Ectodermal cell (in vitro differentiated cells): ENCODE results near the gene HECTD1.
"Not testable (repeated sequence)": the region's sequence is repeated elsewhere in the genome, so short reads cannot be mapped to it uniquely, and the experiment has no call there.

ENCODE experiments used
- H3K27ac ChIP-seq: 2 replicates; pipeline ENCODE4 v1.7.0; 2013; ENCODE audit warnings: mild to moderate bottlenecking, low read depth, low read length; ENCODE audit not compliant: insufficient read depth, poor library complexity, severe bottlenecking
- H3K27me3 ChIP-seq: 2 replicates; pipeline ENCODE4 v1.7.0; 2013; ENCODE audit warnings: mild to moderate bottlenecking, low read length; ENCODE audit not compliant: insufficient read depth, control insufficient read depth, poor library complexity, severe bottlenecking
- H3K36me3 ChIP-seq: one replicate; pipeline ENCODE4 v1.7.0; 2013; ENCODE audit warnings: low read length; ENCODE audit not compliant: control insufficient read depth, insufficient read depth
- H3K4me1 ChIP-seq: one replicate; pipeline ENCODE4 v1.7.0; 2013; ENCODE audit warnings: low read length; ENCODE audit not compliant: control insufficient read depth, insufficient read depth
- H3K4me3 ChIP-seq: 2 replicates; pipeline ENCODE4 v1.7.0; 2013; ENCODE audit warnings: low read depth, low read length, control low read depth; ENCODE audit not compliant: insufficient read depth
- H3K9me3 ChIP-seq: 2 replicates; pipeline ENCODE4 v1.7.0; 2013; ENCODE audit warnings: mild to moderate bottlenecking, low read length, moderate library complexity; ENCODE audit not compliant: control insufficient read depth
- WGBS, 2 experiments: methylation state at CpG; one replicate each; pipeline ENCODE4 v1.1.7; 2013; ENCODE audit warnings: missing lambda C conversion rate in 2 of 2; 5-methylcytosine and 5-hydroxymethylcytosine counted together

The HECTD1 gene

DNA sequence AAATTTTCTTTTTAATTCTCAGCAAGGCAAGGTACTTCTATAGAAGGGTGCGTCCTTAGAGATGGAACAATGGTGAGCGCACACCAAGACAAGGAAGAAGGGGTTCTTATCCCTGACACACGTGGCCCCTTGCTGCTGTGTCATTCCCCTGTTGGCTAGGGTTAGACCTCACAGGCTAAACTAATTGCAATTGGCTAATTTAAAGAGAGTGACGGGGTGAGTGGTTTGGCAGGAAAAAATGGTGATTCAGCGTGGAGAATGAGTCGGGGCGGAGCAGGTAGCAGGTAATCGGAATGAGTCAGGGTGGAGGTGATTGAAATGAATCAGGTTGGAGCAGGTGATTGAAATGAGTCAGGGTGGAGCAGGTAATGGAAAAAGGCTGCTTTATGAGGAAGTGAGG, 36.3 kb upstream of the HECTD1 start:
- Histone ChIP-seq H3K27ac (no peak overlapping the region), H3K9me3 (no peaks in the 10 kb centered on the region), H3K27me3 (no peaks in the 10 kb centered on the region), H3K4me3 (no peak overlapping the region), H3K36me3 (no peaks in the 10 kb centered on the region), H3K4me1 (no peaks in the 10 kb centered on the region)
- WGBS, 2 experiments, result 86% methylated on average over 8 of the region's 8 CpGs

DNA sequence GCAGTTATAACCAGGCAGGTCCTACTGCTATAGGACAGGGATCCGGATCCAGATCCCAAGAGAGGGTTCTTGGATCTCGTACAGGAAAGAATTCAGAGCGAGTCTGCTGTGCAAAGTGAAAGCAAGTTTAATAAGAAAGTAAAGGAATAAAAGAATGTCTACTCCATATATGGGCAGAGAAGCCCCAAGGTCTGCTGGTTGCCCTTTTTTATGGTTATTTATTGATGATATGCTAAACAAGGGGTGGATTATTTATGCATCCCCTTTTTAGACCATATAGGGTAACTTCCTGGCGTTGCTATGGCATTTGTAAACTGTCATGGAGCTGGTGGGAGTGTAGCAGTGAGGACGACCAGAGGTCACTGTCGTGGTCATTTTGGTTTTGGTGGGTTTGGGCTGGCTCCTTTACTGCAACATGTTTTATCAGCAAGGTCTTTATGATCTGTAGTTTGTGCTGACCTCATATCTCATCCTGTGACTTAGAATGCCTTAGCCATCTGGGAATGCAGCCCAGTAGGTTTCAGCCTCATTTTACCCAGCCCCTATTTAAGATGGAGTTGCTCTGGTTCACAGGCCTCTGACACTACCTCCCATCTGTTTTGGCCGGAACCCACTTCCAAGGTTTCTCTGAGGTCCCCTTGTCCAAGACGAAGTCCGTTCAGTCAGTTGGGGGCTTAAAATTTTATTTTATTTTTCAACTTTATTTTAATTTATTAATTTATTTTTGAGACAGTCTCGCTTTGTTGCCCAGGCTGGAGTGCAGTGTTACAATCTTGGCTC, 34.8 kb upstream of the HECTD1 start:
- H3K9me3 ChIP-seq, H3K4me3 ChIP-seq, H3K4me1 ChIP-seq, H3K27ac ChIP-seq, H3K27me3 ChIP-seq, H3K36me3 ChIP-seq: not testable (repeated sequence)
- 93 to 94% methylated on average over 9 to 10 of the region's 10 CpGs for WGBS, 2 experiments

DNA sequence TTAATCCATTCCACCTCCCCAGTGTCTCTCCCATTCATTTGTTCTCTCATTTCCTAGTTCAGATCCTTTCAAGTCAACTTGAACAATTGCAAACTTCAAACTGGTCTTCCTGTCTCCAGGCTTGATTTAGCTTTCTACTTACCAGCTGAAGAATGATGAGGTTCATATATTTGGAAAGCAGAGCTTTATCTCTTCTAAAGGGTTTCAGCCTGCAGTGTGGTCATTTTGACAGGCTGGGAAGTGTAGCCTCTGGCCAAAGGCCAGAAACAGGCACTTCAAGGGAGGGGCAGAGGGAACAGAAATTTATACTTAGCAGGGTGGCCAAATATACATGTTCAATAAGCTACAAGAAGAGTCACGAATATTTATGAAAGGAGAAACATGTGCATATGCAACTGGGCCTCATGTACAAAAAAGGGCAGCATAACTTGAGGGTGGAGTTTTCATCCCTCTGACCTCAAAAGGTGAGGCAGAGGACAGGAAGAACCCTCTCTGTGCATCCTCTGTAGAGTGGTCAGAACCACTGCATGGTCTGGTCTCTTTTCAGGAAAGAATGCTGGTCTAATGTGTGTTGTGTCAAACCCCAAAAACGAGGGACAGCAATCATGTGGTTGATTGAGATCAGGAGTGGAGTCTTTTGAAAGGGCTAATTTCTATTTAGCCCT, 34.0 kb upstream of the HECTD1 start:
- H3K27ac ChIP-seq, result no peak overlapping the region
- no peaks in the 10 kb centered on the region for H3K9me3 ChIP-seq
- H3K4me1 ChIP-seq, result no peaks in the 10 kb centered on the region
- H3K36me3 ChIP-seq, result no peaks in the 10 kb centered on the region
- no peaks in the 10 kb centered on the region for H3K27me3 ChIP-seq
- no peak overlapping the region for H3K4me3 ChIP-seq
- 87 to 91% methylated on average over 2 of the region's 2 CpGs for WGBS, 2 experiments

DNA sequence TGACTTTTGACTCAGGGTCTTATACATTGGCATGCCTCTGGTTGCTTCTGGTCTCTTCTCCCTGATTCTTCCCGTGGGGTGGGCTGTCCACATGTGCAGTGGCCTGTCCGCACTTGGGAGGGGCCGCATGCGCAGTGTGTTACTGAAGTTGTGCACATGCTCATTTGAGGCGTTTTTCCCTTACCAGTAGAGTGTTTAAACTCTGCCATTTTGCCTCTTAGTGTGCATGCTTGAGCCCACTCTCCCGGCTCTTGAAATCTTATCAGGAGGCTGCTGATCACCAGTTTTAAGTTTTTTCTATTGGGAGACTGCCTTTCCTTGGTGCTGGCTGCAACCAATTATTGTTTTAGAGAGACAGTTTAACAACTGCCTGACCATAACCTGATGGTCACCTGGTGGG, 32.1 kb upstream of the HECTD1 start:
- Histone ChIP-seq H3K27ac (no peak overlapping the region), H3K4me3 (no peak overlapping the region), H3K4me1 (no peaks in the 10 kb centered on the region), H3K9me3 (no peaks in the 10 kb centered on the region), H3K36me3 (no peaks in the 10 kb centered on the region), H3K27me3 (no peaks in the 10 kb centered on the region)
- WGBS, 2 experiments, result 92 to 93% methylated on average over 6 of the region's 6 CpGs

DNA sequence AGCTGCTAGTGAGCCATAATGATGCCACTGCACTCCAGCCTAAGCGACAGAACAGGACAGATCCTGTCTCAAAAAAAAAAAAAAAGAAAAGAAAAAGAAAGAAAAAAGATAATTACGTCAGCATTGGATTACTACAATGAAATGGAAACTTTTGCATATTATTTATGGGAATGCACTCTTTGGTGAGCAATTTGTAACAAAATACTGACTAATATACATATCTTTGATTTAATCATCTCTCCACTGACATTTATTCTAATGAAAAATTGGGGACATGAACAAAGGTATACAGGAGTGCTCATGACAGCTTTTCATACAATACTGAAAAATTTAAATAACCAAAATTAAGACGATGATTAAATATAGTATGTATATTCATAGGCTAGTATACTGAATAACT, 27.9 kb upstream of the HECTD1 start:
- Histone ChIP-seq H3K27me3 (no peaks in the 10 kb centered on the region), H3K36me3 (no peaks in the 10 kb centered on the region), H3K4me3 (no peak overlapping the region), H3K9me3 (no peaks in the 10 kb centered on the region), H3K4me1 (no peaks in the 10 kb centered on the region), H3K27ac (no peak overlapping the region)
- 89 to 96% methylated on average over 2 to 3 of the region's 3 CpGs for WGBS, 2 experiments

DNA sequence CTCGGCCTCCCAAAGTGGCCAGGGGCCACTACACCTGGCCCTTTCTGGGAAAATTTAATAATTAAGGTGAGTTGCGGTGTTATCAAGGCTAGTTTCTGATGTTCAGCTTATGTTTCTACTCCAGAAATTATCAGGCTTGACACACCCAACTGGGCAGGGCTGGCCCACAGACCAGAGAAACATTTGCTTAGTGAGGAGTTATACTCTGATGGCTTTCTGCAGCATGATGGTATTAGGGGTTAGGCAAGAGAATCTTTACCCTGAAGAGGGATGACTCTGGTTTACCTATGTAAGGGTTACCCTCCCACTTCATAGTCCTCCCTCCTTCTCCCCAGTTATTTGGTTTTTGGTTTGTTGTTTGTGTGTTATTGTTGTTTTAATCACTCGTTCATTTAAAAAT, 24.5 kb upstream of the HECTD1 start:
- H3K27ac ChIP-seq, result no peak overlapping the region
- no peaks in the 10 kb centered on the region for H3K9me3 ChIP-seq
- WGBS, 2 experiments, result 88 to 96% methylated on average over 3 of the region's 3 CpGs
- H3K36me3 ChIP-seq, result no peaks in the 10 kb centered on the region
- H3K4me1 ChIP-seq, result no peaks in the 10 kb centered on the region
- H3K27me3 ChIP-seq, result no peaks in the 10 kb centered on the region
- no peak overlapping the region for H3K4me3 ChIP-seq

DNA sequence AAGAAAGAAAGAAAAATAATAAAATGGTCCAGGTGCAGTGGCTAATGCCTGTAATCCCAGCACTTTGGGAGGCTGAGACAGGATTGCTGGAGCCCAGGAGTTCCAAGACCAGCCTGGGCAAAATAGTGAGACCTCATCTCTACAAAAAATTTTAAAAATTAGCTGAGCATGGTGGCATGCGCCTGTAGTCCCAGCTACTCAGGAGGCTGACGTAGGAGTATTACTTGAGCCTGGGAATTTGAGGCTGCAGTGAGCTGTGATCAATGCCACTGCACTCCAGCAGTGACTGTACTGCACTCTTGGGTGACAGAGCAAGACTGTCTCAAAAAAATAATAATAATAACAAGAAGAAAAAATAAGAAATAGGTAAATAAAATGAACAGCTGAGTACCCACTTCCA, 23.7 kb upstream of the HECTD1 start:
- WGBS, 2 experiments, result 92 to 93% methylated on average over 2 of the region's 2 CpGs
- not testable (repeated sequence) for H3K27me3 ChIP-seq, H3K4me1 ChIP-seq, H3K36me3 ChIP-seq, H3K27ac ChIP-seq, H3K4me3 ChIP-seq, H3K9me3 ChIP-seq

DNA sequence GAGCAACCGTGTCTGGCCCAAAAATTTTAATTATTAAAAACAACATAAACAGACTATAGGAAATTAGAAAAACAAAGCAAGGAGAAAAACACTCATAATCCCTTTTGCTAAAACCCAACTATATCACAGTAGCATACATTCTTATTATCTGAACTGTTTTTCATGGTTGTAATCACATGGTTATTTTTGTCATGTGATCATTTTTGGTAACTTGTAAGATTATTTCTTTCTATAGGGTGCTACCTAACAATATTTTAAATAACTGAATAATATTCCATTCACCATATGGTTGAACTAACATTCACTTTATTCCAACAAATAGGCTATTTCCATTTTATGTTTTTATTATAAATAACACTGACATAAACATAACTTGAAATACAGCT, 23.0 kb upstream of the HECTD1 start:
- H3K27me3 ChIP-seq, result no peaks in the 10 kb centered on the region
- 86 to 100% methylated on average over 1 of the region's 1 CpG for WGBS, 2 experiments
- H3K9me3 ChIP-seq, result no peaks in the 10 kb centered on the region
- H3K27ac ChIP-seq, result no peak overlapping the region
- H3K36me3 ChIP-seq, result no peaks in the 10 kb centered on the region
- H3K4me1 ChIP-seq, result no peaks in the 10 kb centered on the region
- no peak overlapping the region for H3K4me3 ChIP-seq

DNA sequence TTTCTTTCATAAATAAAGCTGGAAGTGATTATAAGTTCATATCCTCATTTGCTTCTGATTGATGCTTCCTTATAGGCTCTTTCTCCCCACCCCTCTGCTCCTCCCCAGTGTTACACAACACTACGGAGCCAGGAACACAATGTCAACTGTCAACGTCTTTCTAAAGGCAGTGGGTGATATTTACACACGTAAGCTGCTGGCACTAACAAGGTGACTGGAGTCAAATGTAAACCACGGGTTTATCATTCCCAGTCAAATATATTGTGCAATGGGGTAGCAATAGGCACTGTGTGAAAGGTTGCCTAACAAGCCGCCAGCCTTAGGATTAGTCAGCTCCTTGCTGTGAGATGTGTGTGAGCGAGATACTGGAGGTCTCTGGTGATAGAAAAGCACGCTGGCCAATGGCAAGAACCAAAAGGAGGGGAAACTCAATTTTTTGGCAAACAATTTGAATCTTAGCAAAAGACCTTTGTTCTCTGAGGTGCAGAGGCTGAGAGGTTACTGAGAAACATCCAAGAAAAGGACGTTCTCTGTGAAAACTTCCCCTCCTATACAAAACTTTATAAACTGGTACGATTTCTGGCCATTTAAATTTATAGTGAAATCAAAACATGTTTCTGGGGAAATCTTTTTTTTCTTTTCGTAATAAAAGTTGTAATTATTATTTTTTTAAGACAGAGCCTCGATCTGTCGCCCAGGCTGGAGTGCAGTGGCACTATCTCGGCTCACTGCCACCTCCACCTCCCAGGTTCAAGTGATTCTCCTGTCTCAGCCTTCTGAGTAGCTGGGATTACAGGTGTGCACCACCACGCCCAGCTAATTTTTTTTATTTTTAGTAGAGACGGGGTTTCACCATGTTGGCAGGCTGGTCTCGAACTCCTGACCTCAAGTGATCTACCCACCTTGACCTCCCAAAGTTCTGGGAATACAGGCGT, 22.3 kb upstream of the HECTD1 start:
- Histone ChIP-seq H3K4me1 (no peaks in the 10 kb centered on the region), H3K4me3 (no peak overlapping the region), H3K9me3 (no peaks in the 10 kb centered on the region), H3K27me3 (no peaks in the 10 kb centered on the region), H3K36me3 (no peaks in the 10 kb centered on the region), H3K27ac (no peak overlapping the region)
- 49 to 61% methylated on average over 15 to 17 of the region's 17 CpGs for WGBS, 2 experiments

DNA sequence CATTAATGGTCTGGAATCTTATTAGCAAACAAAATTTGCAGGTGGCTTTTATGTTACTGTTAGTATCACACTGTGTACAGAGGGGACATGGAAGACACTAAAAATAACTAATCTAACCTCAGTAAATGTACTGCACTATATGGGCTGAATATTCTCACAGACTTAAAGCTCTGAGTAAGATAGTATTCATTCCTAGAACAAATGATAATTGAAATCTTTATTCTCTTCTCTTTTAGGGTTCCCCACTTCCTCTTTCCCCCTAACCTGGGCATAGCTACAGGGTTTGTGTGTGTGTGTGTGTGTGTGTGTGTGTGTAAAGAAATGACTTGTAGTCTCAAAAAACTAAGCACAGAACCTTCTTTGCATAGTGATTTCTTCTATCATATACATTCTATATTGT, 21.4 kb upstream of the HECTD1 start:
- H3K9me3 ChIP-seq, result no peaks in the 10 kb centered on the region
- no peak overlapping the region for H3K27ac ChIP-seq
- H3K36me3 ChIP-seq, result no peaks in the 10 kb centered on the region
- H3K4me3 ChIP-seq, result no peak overlapping the region
- H3K27me3 ChIP-seq, result no peaks in the 10 kb centered on the region
- H3K4me1 ChIP-seq, result no peaks in the 10 kb centered on the region
